MCF 10A (cell line): ENCODE measurements around the gene LCLAT1. TPM values are rescaled to one million over a fixed set of nuclear protein-coding genes. Genes with fewer than 3 reads are reported as not detected.

Experiments
- BruUV-seq: library from RNA; stranded (reverse); fragments of 400-500 nt; replicated peaks from 2 replicates; lab custom pipeline; 2021; lab: Mats Ljungman, UMichigan
- CTCF ChIA-PET: fragments of 300-600 bp; sonication (Branson Sonifier 250); formaldehyde crosslinking; extraction: SDS; loops from one replicate; lab custom pipeline; 2021; ENCODE audit warnings: antibody characterized with exemption, inconsistent platforms; lab: Yijun Ruan, JAX
- POLR2A ChIA-PET: fragments of 300-600, 350-650 bp; sonication (Branson Sonifier 250); formaldehyde crosslinking; extraction: SDS; loops from one replicate; lab custom pipeline; 2020; ENCODE audit warnings: antibody characterized with exemption, inconsistent platforms; lab: Yijun Ruan, JAX
- DNase-seq: peaks from one replicate; pipeline ENCODE4 v3.0.0-alpha.2; 2018; ENCODE audit not compliant: unreplicated experiment
- H3K27ac Mint-ChIP-seq: one replicate; pipeline ENCODE4 v1.8.0; 2022; ENCODE audit warnings: mild to moderate bottlenecking, low read depth, mixed read lengths; ENCODE audit not compliant: unreplicated experiment
- H3K27me3 Mint-ChIP-seq: one replicate; pipeline ENCODE4 v1.8.0; 2022; ENCODE audit warnings: mixed read lengths; ENCODE audit not compliant: insufficient read depth, unreplicated experiment
- H3K36me3 Mint-ChIP-seq: one replicate; pipeline ENCODE4 v1.8.0; 2022; ENCODE audit warnings: mild to moderate bottlenecking, moderate library complexity, mixed read lengths; ENCODE audit not compliant: insufficient read depth, unreplicated experiment
- H3K4me1 Mint-ChIP-seq: one replicate; pipeline ENCODE4 v1.8.0; 2022; ENCODE audit warnings: mixed read lengths; ENCODE audit not compliant: insufficient read depth, unreplicated experiment
- H3K4me3 Mint-ChIP-seq: one replicate; pipeline ENCODE4 v1.8.0; 2022; ENCODE audit warnings: mild to moderate bottlenecking, moderate library complexity, mixed read lengths; ENCODE audit not compliant: unreplicated experiment
- H3K9me3 Mint-ChIP-seq: one replicate; pipeline ENCODE4 v1.8.0; 2022; ENCODE audit warnings: mixed read lengths; ENCODE audit not compliant: unreplicated experiment
- intact Hi-C: fragments of 100-400 bp; cut with micrococcal nuclease; formaldehyde crosslinking; loops from 2 replicates; pipeline ENCODE4 v1.14.1; 2022
- total RNA-seq: library from RNA; stranded (reverse); gene quantifications from 2 replicates; pipeline ENCODE4 v1.2.3, GENCODE V29; 2022
- TF ChIP-seq, protein P1 (sequence below): fragments of 200-600 bp; IDR thresholded peaks from one replicate; pipeline ENCODE4 v1.8.0; 2022; ENCODE audit warnings: antibody characterized with exemption, mild to moderate bottlenecking; ENCODE audit not compliant: unreplicated experiment

LCLAT1 gene
- total RNA-seq, 1 experiment from 2014 or later = 27.5 TPM

DNA sequence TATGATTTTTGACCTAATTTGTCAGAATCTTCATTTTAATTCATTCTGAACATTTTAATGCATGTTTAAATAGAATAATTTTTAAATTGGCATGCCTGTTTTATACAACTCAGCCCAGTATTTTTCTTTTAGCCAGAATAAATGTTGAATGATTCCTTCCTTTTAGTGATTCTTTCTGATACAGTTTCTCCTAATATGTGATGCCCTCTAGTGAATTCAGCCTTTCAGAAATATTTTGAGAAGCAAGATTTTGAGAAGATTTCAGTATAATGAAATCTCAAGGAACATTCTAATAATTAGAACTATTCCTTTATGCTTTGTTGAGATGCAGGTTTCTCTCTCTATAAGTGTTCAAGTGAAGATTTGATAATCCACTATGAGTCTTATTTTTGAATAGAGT is 28.5 kb downstream of the LCLAT1 start:
- DNase-seq = no peak
- ChIA-PET CTCF (interaction anchor here (0.7 to 3.4 kb wide), 6 partner anchors 237 to 310 kb away, joined by 3 to 20 read pairs (median 4); no protein-coding TSS in a partner anchor), POLR2A (interaction anchor here (3.2 kb wide), 1 partner anchor 9 kb away, joined by 9 read pairs; no protein-coding TSS in a partner anchor)
- Mint-ChIP-seq H3K27ac (no peak overlapping the region), H3K27me3 (no peaks in the 10 kb centered on the region), H3K36me3 (no peaks in the 10 kb centered on the region), H3K4me1 (peaks cover 9% of the 10 kb centered on the region), H3K4me3 (no peak overlapping the region), H3K9me3 (no peaks in the 10 kb centered on the region)
- BruUV-seq = no TSS peak
- TF ChIP-seq, protein P1, sequence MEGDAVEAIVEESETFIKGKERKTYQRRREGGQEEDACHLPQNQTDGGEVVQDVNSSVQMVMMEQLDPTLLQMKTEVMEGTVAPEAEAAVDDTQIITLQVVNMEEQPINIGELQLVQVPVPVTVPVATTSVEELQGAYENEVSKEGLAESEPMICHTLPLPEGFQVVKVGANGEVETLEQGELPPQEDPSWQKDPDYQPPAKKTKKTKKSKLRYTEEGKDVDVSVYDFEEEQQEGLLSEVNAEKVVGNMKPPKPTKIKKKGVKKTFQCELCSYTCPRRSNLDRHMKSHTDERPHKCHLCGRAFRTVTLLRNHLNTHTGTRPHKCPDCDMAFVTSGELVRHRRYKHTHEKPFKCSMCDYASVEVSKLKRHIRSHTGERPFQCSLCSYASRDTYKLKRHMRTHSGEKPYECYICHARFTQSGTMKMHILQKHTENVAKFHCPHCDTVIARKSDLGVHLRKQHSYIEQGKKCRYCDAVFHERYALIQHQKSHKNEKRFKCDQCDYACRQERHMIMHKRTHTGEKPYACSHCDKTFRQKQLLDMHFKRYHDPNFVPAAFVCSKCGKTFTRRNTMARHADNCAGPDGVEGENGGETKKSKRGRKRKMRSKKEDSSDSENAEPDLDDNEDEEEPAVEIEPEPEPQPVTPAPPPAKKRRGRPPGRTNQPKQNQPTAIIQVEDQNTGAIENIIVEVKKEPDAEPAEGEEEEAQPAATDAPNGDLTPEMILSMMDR = no peak
- intact Hi-C loops = loop anchor here (1.0 kb wide), 1 partner anchor 267 kb away; no protein-coding TSS in a partner anchor

DNA sequence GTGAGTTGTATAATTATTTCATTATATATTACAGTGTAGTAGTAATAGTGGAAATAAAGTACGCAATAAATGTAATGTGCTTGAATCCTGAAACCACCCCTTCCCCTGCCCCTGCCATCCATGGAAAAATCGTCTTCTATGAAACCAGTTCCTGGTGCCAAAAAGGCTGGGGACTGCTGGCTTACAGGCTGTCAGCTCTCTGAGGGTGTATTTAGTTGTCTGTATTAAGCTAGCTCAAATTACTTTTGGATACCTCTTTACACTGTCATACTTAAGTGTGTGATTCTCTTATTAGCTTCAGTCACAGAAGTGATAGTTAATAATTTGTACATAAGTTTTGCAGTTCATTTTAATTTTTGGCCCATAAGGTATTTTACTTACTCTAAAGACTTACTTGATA is 29.6 kb downstream of the LCLAT1 start:
- intact Hi-C loops = no loop called here

DNA sequence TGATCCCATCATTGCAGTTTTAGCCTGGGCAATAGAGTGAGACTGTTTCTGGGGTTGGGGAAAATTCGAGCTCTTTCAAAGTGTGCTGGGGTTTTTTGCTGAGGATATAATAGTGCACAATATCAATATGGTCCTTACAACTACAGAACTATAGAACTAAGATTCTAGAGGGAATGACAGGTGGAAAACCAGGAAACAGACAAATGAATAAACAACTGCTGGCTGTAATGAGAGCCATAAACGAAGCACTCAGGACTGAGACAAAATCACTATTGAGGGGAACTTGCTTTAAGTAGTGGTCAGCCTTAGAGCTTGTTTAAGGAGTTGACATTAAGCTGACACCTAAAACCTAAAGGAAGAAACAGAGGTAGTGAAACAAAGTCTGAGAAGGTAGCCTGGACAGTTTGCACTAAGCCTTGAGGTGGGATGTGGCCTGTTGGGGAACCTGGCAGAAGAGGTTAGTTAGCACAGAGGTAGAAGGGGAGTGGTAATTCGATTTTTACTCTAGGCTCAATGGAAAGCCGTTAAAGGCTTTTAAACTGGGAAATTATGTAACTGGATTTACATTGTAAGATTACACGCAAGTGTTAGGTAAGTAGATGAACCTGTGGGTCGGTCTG is 33.8 kb downstream of the LCLAT1 start:
- Mint-ChIP-seq H3K27me3 (no peaks in the 10 kb centered on the region), H3K9me3 (no peaks in the 10 kb centered on the region), H3K4me3 (no peak overlapping the region), H3K4me1 (no peaks in the 10 kb centered on the region), H3K36me3 (peaks cover 7% of the 10 kb centered on the region), H3K27ac (no peak overlapping the region)
- BruUV-seq = no TSS peak
- DNase-seq = no peak
- POLR2A ChIA-PET = no interaction called here
- intact Hi-C loops = no loop called here
- CTCF ChIA-PET = no interaction called here
- TF ChIP-seq, protein P1 = no peak

More for the DNA sequence above, 29.6 kb downstream of the LCLAT1 start:
- Mint-ChIP-seq H3K27ac (no peak overlapping the region), H3K36me3 (peaks cover 7% of the 10 kb centered on the region), H3K27me3 (no peaks in the 10 kb centered on the region), H3K9me3 (no peaks in the 10 kb centered on the region), H3K4me3 (no peak overlapping the region), H3K4me1 (peaks cover 9% of the 10 kb centered on the region)
- ChIA-PET CTCF (interaction anchor here (0.6 to 3.4 kb wide), 7 partner anchors 122 to 311 kb away, joined by 3 to 20 read pairs (median 4); no protein-coding TSS in a partner anchor), POLR2A (interaction anchor here (0.6 to 3.2 kb wide), 3 partner anchors 10 to 393 kb away, joined by 3 to 9 read pairs (median 3); partner anchors contain the start of gene LCLAT1)
- TF ChIP-seq, protein P1 = no peak
- no peak for DNase-seq
- no TSS peak for BruUV-seq

GRCh38 chr2:30481323-30481800 is 34.3 kb downstream of the LCLAT1 start:
- CTCF ChIA-PET = interaction anchor here (0.6 kb wide), 1 partner anchor 41 kb away, joined by 4 read pairs; no protein-coding TSS in a partner anchor
- TF ChIP-seq, protein P1 = no peak
- no peak for DNase-seq
- no TSS peak for BruUV-seq
- H3K27me3 Mint-ChIP-seq = no peaks in the 10 kb centered on the region
- peaks cover 7% of the 10 kb centered on the region for H3K36me3 Mint-ChIP-seq
- POLR2A ChIA-PET = interaction anchor here (0.8 kb wide), 1 partner anchor 9 kb away, joined by 3 read pairs; no protein-coding TSS in a partner anchor
- H3K4me1 Mint-ChIP-seq = no peaks in the 10 kb centered on the region
- no peak overlapping the region for H3K27ac Mint-ChIP-seq
- intact Hi-C loops = no loop called here
- H3K9me3 Mint-ChIP-seq = no peaks in the 10 kb centered on the region
- H3K4me3 Mint-ChIP-seq = no peak overlapping the region
